Left lung (tissue), 10 donors: ENCODE results near the gene CIRBP. TPM values are rescaled to one million over a fixed set of nuclear protein-coding genes. Genes with fewer than 3 reads are reported as not detected.

ENCODE experiments used
- ATAC-seq: fragments of 200-7000 bp; cut with Tn5 transposase; one replicate; pipeline ENCODE4 v1.9.1; 2020; ENCODE audit warnings: moderate library complexity
- DNase-seq, 4 donors: peaks; one replicate each; pipeline ENCODE4 v3.0.0-alpha.2; 2013 to 2020
- H3K27ac ChIP-seq, 2 donors: fragments of 200-600 bp; sonication (generic) in 1 of 2; one replicate each; pipeline versions ENCODE4 v1.5.0 to v1.8.0; 2020 to 2021
- H3K27me3 ChIP-seq, 2 donors: fragments of 200-600 bp; sonication (generic) in 1 of 2; one replicate each; pipeline versions ENCODE4 v1.5.0 to v1.8.0; 2020 to 2021
- H3K36me3 ChIP-seq, 2 donors: fragments of 200-600 bp; sonication (generic) in 1 of 2; one replicate each; pipeline versions ENCODE4 v1.5.0 to v1.8.0; 2020 to 2021
- H3K4me1 ChIP-seq, 2 donors: fragments of 200-600 bp; one replicate each; pipeline ENCODE4 v1.8.0; 2021
- H3K4me3 ChIP-seq, 2 donors: fragments of 200-600 bp; sonication (generic) in 1 of 2; one replicate each; pipeline versions ENCODE4 v1.5.0 to v1.8.0; 2020 to 2021; ENCODE audit warnings: mild to moderate bottlenecking in 1 of 2
- H3K9me3 ChIP-seq, 2 donors: fragments of 200-600 bp; sonication (generic) in 1 of 2; one replicate each; pipeline versions ENCODE4 v1.5.0 to v1.8.0; 2020 to 2021
- CTCF ChIP-seq, 2 donors: fragments of 200-600 bp; sonication (generic) in 1 of 2; IDR thresholded peaks; one replicate each; pipeline versions ENCODE4 v1.5.0 to v1.8.0; 2021; ENCODE audit warnings: antibody characterized with exemption in 2 of 2
- intact Hi-C, 2 donors: fragments of 100-400 bp; cut with DNase I; formaldehyde crosslinking; loops; one replicate each; pipeline versions ENCODE4 v1.11.2 to v1.14.2; 2022
- polyA plus RNA-seq, 6 donors: library from polyadenylated mRNA; unstranded; fragments of 120-200 nt; gene quantifications; one replicate each; pipeline ENCODE4 v1.2.1, GENCODE V29; 2013; ENCODE audit not compliant: insufficient read length in 6 of 6
- total RNA-seq, 2 donors: library from RNA; stranded (reverse); fragmentation: NEBNext Ultra II Directional; extraction: Animal tissue kit (Norgen Biotek cat#: 25700); gene quantifications; one replicate each; pipeline ENCODE4 v1.2.1, GENCODE V29; 2021
- donor health status: DM: no; HTN: yes; CAD: no.
- donor health status: DM: no; HTN: no; CAD: no.

The CIRBP gene
- total and polyA plus RNA-seq, 8 donors, result 220 to 1,079 (median 949) TPM

- ATAC-seq (no peak), DNase-seq (no peak)
- no peaks in the 10 kb centered on the region for H3K9me3 ChIP-seq
- no peak overlapping the region for H3K4me3 ChIP-seq
- peaks cover 3 to 4% of the 10 kb centered on the region in 2 donors for H3K4me1 ChIP-seq
- peaks cover 38 to 100% of the 10 kb centered on the region in 2 donors for H3K27me3 ChIP-seq
- intact Hi-C loops, result no loop called here
- no peak for TF ChIP-seq CTCF (IDR thresholded peaks at IDR 0.05)
- H3K36me3 ChIP-seq, result no peaks in the 10 kb centered on the region
- H3K27ac ChIP-seq, result no peak overlapping the region
Measured at GRCh38 chr19:1290703-1291651, 21.8 kb downstream of the CIRBP start.

GRCh38 chr19:1291761-1292418, 22.8 kb downstream of the CIRBP start:
- peaks cover 31 to 100% of the 10 kb centered on the region in 2 donors for H3K27me3 ChIP-seq
- intact Hi-C loops, result no loop called here
- H3K36me3 ChIP-seq, result no peaks in the 10 kb centered on the region
- H3K4me1 ChIP-seq, result peaks cover 3 to 4% of the 10 kb centered on the region in 2 donors
- no peaks in the 10 kb centered on the region for H3K9me3 ChIP-seq
- no peak overlapping the region for H3K4me3 ChIP-seq
- ATAC-seq (no peak), DNase-seq (no peak)
- H3K27ac ChIP-seq, result no peak overlapping the region
- TF ChIP-seq CTCF (IDR thresholded peaks at IDR 0.05), result no peak

GRCh38 chr19:1292419-1293151, 23.5 kb downstream of the CIRBP start:
- intact Hi-C loops, result no loop called here
- Histone ChIP-seq H3K27ac (no peak overlapping the region), H3K4me1 (peaks cover 3 to 4% of the 10 kb centered on the region in 2 donors), H3K4me3 (no peak overlapping the region), H3K27me3 (peaks cover 24 to 95% of the 10 kb centered on the region in 2 donors), H3K9me3 (no peaks in the 10 kb centered on the region), H3K36me3 (no peaks in the 10 kb centered on the region)
- TF ChIP-seq CTCF (IDR thresholded peaks at IDR 0.05), result no peak
- no peak for ATAC-seq
- no peak for DNase-seq

GRCh38 chr19:1293782-1294604, 24.9 kb downstream of the CIRBP start:
- intact Hi-C loops, result no loop called here
- DNase-seq (no peak), ATAC-seq (no peak)
- H3K9me3 ChIP-seq, result no peaks in the 10 kb centered on the region
- peaks cover 11 to 91% of the 10 kb centered on the region in 2 donors for H3K27me3 ChIP-seq
- H3K4me1 ChIP-seq, result peaks cover 3 to 4% of the 10 kb centered on the region in 2 donors
- no peak for TF ChIP-seq CTCF (IDR thresholded peaks at IDR 0.05)
- no peak overlapping the region for H3K4me3 ChIP-seq
- no peaks in the 10 kb centered on the region for H3K36me3 ChIP-seq
- no peak overlapping the region for H3K27ac ChIP-seq
